COR-L47 (cell line): Measurements from ENCODE around the gene ACAD11.

ENCODE experiments used
- DNase-seq: peaks from one replicate; lab custom pipeline; 2025; lab: John Stamatoyannopoulos, UW

Gene ACAD11

DNA sequence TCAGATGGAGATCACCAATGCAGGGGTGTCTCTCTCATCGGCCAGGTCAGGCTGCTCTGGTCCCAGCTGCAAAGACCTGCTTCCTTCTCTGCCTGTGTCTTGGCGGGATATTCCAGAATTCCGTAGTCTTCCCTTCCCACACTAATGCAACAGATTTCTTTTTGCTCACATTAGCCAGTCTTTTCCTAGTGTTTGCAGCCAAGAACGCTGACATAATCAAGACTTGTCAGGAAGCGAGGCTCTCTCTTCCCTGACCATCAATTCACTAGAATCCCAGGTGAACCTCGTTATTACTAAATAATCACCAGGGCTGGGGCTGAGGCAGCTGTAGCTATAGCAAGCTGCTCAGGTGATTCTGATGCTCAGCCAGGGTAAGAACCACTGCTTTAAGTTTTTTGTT is 105.8 kb downstream of the ACAD11 start:
- no peak for DNase-seq

GRCh38 chr3:132550579-132551305 is 108.9 kb downstream of the ACAD11 start:
- no peak for DNase-seq

DNA sequence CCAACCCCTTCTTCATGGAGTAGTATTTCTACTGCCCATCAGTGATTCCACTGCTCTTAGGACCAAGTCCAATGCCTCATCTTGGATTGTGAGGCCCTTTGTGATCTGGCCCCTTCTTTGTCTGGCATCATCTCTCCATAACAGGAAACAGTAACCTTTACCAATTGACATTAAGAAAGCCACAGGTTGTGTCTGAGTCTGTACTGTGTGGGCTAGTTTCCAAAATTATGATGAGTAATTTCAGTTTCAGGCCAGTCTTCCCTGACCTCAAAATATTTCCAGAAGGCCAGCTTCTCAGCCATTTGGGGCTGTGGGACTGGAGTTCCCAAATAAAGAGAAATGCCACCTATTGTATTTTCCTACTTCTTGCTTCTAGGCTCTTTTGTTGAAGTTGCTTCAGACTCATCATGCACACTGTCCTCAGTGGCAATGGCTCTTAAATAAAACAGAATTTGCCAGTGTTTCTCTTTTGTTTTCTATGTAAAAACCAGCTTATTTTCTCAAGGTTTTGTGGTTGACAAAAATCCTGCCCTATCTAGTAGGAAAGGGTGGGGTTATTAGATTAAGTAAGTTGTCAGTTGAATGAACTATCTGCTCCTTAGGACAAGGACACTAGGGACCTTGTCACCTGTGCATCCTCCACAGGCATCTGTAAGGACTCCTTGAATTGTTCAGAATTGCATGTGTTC is 109.6 kb downstream of the ACAD11 start:
- DNase-seq: no peak

DNA sequence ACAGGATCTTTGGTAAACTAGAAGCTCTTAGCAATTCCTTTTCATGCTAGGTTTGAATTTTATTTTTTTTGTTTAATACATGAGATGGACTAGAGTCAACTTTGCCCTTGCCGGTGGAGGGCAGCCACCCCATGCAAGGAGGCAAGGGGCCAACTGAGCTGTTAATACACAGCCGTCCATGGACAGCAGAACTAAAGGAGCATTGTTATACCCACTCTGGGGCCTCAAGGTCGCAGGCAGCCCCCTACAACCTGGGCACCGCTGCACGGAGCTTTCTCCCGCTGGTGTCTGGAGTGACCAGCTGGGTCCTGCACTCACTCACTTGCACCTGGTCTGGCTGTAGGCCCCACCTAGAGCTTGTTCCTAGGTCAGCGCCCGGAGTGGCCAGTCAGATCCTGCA is 110.4 kb downstream of the ACAD11 start:
- DNase-seq: no peak

DNA sequence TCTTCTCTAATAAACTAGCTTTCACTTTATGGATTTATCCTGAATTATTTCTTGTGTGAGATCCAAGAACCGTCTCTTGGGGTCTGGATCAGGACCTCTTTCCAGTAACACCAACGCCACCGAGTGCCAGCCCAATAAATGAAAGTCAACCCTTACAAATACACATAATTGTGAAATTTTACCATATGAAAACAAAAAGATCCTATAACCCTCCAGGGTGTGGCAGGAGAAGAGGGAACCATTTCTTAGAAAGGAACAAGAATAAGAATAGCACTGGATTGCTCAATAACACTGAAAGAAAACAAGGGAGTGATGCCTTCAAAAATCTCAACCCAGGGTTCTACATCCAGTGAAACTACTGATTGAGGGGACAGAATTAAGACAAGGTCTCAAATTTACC is 114.1 kb downstream of the ACAD11 start:
- DNase-seq: no peak

DNA sequence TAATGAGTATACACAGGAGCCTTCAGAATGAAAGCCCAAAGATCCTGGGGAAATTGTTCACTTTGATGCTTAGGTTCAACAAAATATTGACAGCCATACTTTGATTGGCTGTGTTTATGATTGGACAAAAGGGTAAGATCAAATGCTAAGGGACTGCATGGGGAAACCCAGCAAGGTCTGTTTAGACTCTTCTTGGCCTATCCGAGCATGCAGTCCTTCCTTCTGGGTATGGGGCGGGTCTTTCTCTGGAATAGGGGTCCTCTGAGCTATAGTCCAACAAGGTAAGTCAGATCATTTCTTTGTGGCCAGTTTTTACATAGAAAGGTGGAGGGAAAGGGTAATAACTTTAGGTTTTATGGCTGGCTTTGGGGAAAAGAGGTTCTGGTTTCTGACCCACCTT is 115.5 kb downstream of the ACAD11 start:
- DNase-seq: no peak

DNA sequence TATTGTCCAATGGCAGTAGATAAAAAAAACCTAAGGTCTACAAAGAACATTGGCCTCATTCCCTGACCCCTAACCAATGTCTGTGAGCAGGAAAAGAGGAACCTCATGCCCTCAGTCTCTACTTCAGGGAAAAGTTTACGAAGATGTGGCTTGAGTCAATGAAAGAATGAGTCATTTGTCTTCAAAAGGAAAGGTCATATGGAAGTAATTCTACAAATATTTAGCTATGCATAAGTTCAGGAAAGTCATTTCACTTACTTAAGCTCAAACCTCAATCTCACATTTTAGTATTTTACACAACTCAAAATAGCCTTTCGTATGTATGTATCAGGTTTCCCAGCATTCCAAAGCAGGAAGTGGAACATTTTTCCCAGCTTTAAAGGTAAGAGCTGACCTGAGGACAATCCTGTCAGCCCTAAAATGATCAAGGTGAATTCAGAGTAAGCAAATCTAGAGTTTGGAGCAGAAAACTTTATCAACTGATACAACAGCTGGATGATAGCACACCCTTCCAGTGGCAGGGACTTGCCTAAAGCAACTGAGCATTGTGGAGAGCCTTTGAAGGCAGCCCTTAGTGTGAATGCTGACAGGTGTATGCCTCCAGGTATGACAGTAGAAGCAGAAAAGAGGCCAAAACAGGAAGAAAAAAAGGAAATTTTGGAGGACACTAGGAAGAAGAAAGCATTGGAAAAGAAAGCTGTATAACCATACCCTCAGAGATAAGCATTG is 116.4 kb downstream of the ACAD11 start:
- DNase-seq: no peak

GRCh38 chr3:132542577-132542976 is 117.0 kb downstream of the ACAD11 start:
- DNase-seq: no peak

- DNase-seq: no peak
Observed at GRCh38 chr3:132539681-132540080, 119.9 kb downstream of the ACAD11 start.

DNA sequence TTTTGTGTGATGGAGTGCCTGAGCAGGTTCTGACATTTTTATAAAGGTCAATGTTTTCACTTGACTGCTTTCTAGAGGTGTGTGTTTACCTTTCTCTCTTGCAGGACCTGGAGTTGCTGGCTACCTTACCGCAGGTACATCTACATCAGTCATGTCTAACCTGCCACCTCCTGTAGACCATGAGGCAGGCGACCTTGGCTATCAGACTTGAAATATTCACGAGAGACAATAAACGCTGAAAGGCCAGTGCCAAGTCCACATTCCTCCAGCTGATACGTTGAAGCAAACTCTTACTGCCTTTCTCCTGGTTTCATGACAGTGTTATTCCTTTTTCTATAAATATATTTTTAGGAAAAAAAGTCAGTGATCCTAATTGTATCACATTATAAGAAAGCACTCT is 121.5 kb downstream of the ACAD11 start:
- no peak for DNase-seq

- no peak for DNase-seq
Observed at GRCh38 chr3:132537297-132537696, 122.3 kb downstream of the ACAD11 start.

DNA sequence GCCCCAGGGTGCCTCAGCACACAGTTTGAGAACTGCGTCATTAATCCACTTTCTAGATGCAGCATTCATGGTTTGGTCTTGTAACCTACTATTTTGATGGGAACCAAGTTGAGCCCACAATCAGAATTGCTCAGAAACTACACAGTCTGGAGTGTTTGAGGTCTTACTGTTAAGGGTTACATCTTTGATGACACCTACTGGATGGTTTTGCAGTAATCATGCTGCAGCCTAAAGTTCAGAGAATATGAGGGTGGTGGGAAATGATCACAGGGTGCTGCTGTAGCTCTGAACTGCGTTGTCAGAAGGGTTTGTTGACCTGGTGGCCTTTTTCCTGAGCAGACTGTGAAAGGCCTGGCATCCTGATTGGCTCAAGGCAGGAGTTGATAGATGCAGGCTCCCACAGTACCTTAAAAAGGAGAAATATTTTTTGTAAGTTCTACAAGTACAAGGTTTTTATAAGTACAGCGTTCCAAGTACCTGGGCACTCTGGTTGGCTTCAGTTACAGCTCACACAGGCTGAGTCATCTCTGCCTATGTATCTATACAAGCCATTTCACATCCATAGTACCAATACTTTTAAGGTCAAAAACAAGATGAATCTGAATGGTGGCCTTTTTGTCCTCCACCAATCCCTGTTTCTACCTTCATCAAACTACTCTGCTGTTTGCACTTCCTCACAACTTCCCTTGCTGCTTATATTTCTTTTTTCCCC is 123.0 kb downstream of the ACAD11 start:
- no peak for DNase-seq

DNA sequence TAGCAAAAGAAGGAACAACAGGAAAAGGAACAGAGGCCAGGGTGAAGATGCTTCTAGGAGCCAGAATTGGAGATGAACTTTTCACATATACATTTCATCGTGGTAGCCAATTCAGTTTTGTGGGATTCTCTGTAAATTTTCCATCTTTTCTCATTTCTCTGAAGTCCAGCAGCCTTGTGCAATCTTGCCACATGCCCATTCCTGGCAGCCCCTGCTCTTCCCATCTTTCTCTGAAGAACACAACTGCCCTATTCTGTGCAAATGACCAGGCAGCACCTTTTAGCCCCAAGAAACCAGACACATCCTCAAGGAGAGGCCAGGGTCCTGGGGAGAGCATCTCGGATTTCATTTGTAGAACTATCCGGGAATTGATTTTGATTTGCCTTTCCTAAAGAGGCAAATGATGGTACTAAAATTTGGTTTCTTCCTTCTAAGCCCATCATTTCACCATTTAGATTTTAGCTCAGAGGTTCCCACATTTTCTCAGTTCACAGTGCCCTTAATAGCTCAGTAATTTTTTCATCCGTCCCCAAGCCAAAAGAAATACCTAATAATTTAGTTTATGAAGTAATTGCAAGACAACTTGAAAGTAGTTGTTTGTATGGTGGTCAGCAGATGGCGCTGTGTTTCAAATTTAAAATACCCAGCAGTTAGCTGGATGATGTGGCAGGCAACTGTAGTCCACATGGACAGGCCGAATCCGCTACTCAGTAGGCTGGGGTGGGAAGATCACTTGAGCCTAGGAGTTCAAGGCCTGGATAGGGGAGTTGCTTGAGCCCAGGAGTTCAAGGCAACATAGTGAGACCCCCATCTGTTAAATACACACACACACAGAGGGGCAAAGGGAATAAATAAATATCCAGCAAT is 123.8 kb downstream of the ACAD11 start:
- peak; percentile 52 for DNase-seq

DNA sequence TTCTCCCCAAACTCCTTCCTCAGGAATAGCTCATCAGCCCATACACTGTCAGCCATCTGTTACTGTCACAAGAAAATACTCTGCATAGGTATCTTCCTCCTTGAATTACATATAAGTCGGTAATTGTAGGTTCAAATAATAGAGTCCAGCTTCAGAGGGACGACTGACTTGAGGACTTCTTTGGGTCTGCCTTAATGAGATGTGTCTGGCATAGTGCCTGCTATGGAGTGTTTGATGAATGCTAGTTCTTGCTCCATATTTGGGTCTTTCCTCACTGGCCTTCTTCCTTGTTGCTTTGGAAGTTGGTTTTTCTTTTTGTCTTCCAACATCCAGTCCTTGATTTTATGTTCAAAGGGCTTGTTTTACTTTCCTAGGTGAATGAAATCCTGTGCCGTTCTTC is 129.0 kb downstream of the ACAD11 start:
- no peak for DNase-seq

DNA sequence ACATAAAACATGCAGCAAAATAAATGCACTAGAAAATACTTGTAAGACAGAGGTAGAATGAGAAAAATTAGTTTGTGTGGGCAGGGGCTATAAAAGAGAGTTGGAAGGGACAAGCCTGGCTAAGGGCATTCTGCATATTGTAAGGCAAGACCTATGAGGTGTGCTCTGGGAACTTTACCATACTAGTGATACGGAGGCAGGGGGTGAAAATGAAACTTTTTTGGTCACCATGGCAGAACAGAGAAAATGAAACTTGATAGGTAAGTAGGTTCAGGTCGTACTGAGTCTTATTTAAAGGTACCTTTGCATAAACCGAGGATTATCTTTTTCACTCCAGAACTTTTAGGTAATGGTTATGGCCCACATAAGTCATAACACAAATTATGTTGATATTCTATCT is 137.3 kb downstream of the ACAD11 start:
- no peak for DNase-seq

DNA sequence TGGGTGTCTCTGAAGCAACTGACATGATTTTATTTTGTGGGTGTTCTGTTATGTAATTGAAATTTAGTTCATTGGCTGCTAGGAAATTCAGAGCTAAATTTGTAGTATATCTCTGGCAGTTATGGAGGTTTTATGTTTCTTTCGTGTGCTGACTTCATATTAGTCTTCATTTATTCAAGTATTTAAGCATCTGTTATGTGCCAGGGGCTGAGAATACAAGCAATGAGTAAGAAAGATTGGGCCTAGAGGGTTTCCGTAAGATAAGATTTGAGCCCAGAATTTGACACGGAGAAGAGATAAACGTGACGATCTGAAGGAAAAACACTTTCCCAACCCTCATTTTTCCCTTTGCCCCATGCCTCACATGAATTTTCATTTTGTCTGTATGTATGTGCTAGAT is 137.7 kb downstream of the ACAD11 start:
- DNase-seq: no peak

DNA sequence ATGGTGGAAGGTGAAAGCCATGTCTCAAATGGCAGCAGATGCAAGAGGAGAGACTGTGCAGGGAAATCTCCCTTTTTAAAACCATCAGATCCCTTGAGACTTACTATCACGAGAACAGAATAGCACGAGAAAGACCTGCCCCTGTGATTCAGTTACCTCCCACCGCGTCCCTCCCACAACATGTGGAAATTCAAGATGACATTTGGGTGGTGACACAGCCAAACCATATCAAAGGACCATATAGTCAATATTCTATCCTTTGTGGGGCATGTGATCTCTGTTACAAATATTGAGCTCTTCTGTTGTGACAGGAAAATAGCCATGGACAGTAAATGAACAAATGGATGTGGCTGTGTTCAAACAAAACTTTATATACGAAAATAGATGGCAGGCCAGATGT is 139.7 kb downstream of the ACAD11 start:
- DNase-seq: no peak

DNA sequence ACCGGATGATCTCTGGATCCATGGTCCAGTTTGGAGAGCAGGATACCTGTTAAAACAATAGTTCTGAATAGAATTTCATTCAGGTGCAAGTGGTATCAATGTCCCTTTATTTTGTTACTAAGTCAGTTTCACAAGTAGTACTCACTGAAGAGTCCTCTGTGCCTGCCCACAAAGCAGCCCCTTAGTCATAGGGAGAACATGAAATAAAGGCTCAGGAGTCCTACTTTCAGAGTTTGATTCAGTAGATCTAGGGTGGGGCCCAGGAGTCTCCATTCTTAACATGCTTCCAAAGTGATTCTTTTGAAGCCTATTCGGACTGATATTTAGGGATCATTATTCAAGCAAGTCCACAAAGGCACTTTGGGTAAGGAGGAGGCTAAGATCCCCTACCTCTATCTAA is 142.3 kb downstream of the ACAD11 start:
- DNase-seq: no peak

- DNase-seq: no peak
Observed at GRCh38 chr3:132513057-132513456, 146.6 kb downstream of the ACAD11 start.

DNA sequence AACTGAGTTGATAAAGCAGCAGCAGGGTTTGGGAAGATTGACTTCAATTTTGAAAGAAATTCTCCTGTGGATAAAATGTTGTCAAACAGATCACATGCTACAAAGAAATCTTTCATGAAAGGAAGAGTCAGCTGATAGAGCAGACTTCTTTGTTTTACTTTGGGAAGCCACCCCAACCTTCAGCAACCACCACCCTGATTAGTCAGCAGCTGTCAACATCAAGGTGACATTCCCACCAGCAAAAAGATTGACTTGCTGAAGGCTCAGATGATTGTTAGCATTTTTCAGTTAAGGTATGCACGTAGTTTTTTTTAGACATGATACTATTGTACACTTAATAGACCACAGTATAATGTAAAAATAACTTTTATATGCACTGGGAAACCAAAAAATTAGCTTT is 150.1 kb downstream of the ACAD11 start:
- DNase-seq: no peak

- no peak for DNase-seq
Observed at GRCh38 chr3:132509096-132509495, 150.5 kb downstream of the ACAD11 start.
